Stimulated activated CD8-positive, alpha-beta memory T cell treated with anti-CD3 and anti-CD28 coated beads, Interleukin-2, amount 100 ng/mL, for 48 hours (primary cell): ENCODE measurements around the gene PPHLN1.

Experiments
- DNase-seq, 2 donors: peaks; one replicate each; pipeline ENCODE4 v3.0.0-alpha.2; 2020; ENCODE audit warnings: low read depth in 2 of 2

Gene PPHLN1

DNA sequence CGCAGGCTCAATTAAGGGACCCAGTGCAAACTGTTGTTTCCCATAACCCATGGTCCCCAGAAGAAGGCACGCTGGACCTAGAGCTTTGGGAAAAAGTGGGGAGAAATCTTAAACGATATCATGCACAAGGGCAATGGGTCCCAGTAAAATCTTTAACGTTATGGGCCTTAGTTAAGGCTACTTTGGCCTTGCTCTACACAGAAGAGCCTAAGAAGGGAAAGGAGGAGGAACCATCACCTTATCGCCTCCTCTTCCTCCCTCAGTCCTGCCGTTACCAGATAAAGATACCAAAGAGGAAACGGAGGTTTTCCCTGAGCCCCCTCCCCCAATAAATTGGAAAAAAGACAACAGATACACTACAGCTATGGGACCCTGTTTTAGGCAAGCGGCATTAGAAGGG, 116.9 kb downstream of the PPHLN1 start:
- no peak for DNase-seq

DNA sequence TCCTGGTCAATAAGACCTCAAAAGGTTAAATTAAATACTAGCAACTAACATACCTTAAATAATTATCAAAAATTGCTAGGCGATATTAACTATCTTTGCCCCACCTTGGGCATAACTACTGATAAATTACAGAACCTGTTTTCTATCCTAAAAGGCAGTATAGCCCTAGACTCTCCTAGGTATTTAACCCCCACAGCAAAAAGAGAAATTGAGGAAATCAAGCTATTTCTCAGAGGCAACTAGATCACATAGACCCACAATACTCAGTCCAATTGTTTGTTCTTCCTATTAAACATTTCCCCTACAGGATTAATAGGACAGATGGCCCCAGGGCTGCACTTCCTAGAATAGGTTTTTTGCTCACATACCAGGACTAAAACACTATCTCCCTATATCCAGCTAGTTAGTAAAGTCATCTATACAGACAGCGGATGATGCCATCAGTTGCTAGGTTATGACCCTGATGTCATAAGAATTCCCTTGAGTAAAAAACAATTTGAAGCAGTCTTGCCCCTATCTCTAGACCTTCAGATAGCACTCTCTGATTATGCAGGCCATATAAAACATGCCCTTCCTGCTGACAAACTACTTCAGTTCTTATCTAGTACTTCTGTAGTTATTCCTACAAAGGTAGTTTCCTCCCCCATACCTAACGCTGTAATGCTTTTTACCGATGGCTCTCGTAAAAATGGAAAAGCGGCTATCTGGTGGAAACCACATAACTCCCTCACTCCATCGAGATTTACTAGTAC, 118.4 kb downstream of the PPHLN1 start:
- DNase-seq = no peak

DNA sequence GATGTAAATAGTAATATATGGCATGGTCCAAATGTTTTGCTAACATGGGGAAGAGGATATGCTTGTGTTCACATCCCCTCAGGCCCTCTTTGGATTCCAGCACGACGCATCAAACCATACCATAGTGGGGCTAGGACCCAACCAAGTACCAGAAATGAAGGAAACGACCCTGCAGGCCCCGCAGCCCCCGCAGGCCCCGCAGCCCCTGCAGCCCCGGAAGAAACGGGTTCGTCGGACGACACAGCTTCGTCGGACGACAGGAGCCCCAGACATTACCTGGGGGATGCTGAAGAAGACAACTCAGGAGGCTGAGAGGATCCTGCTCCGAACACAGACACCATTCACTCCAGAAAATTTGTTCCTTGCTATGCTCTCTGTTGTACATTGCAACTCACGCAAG, 119.9 kb downstream of the PPHLN1 start:
- DNase-seq = no peak

GRCh38 chr12:42446761-42447160, 120.8 kb downstream of the PPHLN1 start:
- no peak for DNase-seq

GRCh38 chr12:42447371-42447786, 121.4 kb downstream of the PPHLN1 start:
- DNase-seq = no peak

DNA sequence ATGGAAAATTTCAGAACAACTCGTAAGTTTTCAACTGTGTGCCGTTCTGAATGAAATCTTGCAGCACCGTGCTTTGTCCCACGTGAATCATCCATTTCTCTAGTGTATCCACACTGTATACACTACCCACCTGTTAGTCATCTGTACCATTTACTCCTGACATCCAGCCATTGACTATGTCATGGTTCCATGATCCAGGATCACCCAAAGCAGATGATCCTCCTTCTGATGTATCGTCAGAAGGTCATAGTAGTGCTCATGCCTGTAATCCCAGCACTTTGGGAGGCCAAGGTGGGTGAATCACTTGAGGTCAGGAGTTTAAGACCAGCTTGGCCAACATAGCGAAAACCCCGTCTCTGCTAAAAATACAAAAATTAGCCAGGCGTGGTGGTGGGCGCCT, 122.9 kb downstream of the PPHLN1 start:
- DNase-seq = no peak

GRCh38 chr12:42450248-42450647, 124.3 kb downstream of the PPHLN1 start:
- DNase-seq = no peak

DNA sequence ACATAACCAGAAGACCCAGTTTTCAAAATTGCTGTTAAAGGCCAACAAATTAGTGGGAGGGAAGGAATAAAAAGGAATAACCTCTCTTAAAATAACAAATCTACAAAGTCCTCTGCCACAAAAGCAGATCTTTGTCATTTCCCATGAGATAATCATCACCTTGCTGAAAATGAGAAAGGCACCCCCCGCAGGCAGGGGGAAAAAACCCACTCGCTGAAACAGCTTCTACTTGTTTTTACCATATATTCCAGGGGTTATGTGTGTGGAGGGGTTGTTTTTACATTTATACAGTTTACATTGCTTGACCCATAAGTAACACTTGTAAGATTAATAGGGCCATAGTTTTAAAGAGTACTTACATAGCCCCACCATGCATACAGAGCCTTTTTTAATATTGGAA, 132.6 kb downstream of the PPHLN1 start:
- no peak for DNase-seq

DNA sequence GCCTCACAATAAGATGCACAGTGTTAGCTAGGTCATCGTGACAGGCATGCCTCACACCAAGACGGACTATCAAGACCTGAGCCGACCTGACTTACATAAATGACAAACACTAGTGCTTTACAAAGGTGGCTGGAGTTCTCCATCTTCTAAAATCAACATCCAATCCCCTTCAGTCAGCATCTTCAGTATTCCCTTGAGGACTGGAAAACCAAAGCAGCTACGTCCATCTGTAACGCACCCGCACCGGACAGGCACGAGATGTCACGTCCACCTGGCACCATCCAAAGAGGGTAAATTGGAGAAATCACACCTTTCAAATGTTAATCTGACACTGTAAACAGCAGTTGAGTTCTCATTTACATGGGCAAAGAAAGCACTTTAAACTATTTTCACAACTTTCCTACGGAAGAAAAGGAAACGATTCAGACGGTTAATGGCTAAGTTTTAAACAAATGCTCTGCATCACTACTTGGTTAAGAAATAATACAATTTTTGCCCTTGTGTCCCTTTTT, 133.4 kb downstream of the PPHLN1 start:
- no peak for DNase-seq

DNA sequence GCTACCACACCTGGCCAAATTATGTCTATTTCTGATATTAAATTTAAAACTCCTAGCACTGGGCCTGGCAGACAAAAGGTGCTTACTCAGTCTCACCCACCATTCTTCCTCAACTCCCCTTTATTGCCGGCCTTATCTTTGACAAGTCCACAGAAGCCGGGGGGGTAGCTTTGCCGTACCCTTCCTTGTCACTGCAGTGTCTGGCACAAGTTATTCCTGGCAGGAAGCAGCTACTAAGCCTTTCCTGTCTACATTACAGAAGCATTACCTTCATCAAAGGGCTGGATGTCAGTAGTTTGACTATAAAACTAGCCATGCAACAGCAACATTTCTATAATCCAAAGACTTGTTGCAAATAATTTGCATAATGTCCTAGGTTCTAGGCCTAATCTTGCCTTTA, 136.5 kb downstream of the PPHLN1 start:
- no peak for DNase-seq

DNA sequence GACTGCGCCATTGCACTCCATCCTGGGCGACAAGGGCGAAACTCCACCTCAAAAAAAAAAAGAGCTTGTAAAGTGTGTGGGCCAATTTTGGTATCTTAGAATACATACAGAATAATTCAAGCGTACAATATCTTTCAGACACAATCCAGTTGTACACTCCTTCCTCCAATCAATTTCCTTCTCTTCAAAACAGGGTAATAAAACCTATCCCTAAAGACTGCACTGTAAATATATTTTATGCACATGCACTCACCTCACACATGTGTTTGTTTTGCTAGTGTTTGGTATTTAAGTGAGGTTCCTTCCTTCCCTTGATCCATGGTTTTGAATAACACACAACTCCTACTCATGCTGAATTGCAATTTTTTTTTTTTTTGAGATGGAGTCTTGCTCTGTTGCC, 137.7 kb downstream of the PPHLN1 start:
- DNase-seq = no peak

DNA sequence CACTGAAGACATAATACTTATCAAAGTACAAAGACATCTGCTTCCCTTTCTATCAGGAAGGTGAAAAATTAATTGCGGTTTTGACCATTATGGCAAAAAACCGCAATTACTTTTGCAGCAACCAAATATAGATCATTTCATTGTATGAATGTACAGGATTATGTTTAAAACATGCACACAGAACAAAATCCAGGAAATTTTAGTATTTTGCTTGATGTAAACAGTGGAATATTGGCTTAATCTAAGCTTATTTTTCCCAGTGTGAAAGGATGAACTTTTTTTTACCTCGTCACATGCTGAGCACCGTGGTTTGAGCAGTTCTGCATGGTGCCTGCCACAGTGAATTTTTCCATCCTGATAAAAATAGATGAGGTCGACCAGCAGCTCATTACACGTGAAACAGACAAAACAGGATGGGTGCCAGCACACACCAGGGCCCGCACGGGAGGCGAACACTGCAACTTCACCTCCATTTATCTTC, 142.4 kb downstream of the PPHLN1 start:
- DNase-seq = no peak

DNA sequence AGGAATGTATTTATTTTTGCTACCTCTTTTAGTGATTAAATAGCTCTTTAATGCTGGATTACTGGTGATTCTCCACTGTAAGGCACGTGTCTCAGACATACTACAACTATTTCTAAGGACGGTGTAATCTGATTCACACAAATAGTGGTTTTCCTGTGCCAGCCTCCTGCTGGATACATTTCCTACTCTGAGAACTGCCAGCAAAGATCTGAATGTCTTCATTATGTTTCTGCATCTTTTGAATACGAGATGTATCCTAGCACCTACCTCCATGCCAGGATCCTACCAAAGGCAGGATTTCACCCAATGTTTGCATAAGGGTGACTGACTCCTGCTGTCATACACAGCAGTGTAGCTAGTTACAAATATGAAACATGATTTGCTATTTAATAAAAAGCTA, 143.0 kb downstream of the PPHLN1 start:
- no peak for DNase-seq

- no peak for DNase-seq
These were observed 143.6 kb downstream of the PPHLN1 start for GRCh38 chr12:42469355-42470175.

DNA sequence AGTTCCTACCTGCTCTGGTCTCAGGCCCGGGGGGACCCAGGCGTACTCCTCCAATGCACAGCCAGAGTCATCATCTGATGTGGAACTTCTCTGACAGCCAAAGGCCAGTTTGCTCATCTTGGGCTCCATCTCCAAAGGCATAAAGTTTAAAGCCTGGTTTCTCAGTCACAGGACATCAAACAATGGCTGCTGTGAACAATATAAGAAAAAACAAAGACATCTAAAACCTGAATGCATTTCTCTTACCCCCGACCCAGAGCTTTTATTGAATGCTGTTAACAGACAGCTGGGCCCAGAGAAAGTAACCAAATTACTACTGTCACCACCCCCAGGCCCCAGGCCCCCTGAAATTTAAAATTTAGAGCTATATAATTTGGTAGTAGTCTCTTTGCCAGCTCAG, 146.4 kb downstream of the PPHLN1 start:
- DNase-seq = no peak

GRCh38 chr12:42473130-42473529, 147.2 kb downstream of the PPHLN1 start:
- no peak for DNase-seq

GRCh38 chr12:42473561-42473960, 147.6 kb downstream of the PPHLN1 start:
- DNase-seq = no peak

GRCh38 chr12:42474391-42474790, 148.4 kb downstream of the PPHLN1 start:
- DNase-seq = no peak

DNA sequence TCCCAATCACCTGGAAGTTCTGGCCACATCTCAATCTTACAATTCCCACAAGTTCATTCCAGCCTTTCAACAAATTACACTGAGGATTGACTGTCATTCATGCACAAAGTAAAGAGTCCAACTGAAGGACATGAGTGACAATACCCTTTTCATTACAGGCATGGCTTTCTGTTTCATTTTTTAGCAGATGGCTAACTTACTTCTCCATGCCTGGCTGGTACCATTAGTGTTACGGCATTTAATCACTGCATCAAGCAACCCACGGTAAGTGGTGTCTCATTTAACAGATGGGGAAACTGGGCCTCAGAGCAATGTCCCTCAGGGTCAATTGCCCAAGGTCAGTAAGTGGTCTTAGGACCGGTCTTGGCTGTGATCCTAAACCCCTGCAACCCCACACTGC, 149.1 kb downstream of the PPHLN1 start:
- no peak for DNase-seq

GRCh38 chr12:42477941-42478340, 152.0 kb downstream of the PPHLN1 start:
- DNase-seq = no peak

- no peak for DNase-seq
These were observed 155.4 kb downstream of the PPHLN1 start for GRCh38 chr12:42481368-42481767.

- DNase-seq = no peak
These were observed 156.2 kb downstream of the PPHLN1 start for GRCh38 chr12:42482041-42482747.
